ENCODE results near the gene FXYD6. TPM values are rescaled to one million over a fixed set of nuclear protein-coding genes. Genes with fewer than 3 reads are reported as not detected.

FXYD6 gene
- total and polyA plus RNA-seq, 3 donors from 2014 or later, result 186 to 439 (median 191) TPM

DNA sequence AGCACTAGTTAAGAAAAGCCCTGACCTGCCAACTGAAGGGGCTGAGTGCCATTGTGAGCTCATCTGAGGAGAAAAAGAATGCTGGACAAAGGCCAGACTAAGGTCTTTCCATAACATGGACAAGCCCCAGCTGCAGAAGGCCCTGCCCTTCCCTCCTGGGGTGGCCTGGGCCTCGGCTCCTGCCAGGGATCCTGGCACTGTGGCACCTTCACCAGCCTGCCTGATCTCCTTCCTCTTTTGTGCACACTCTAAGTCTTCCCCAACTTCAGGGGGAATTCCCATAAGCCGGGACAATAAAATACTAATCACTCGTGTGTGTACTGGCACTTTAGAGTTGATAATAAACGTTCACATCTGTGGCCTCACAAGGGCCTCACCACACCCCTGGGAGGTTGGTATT, 42.9 kb upstream of the FXYD6 start:
- WGBS, 2 donors, result 50 to 58% methylated on average over 4 of the region's 4 CpGs
- intact Hi-C loops (cut with DNase I; ENCODE audit: low total_unique reads), result no loop called here
- H3K27ac ChIP-seq, result no peak overlapping the region

DNA sequence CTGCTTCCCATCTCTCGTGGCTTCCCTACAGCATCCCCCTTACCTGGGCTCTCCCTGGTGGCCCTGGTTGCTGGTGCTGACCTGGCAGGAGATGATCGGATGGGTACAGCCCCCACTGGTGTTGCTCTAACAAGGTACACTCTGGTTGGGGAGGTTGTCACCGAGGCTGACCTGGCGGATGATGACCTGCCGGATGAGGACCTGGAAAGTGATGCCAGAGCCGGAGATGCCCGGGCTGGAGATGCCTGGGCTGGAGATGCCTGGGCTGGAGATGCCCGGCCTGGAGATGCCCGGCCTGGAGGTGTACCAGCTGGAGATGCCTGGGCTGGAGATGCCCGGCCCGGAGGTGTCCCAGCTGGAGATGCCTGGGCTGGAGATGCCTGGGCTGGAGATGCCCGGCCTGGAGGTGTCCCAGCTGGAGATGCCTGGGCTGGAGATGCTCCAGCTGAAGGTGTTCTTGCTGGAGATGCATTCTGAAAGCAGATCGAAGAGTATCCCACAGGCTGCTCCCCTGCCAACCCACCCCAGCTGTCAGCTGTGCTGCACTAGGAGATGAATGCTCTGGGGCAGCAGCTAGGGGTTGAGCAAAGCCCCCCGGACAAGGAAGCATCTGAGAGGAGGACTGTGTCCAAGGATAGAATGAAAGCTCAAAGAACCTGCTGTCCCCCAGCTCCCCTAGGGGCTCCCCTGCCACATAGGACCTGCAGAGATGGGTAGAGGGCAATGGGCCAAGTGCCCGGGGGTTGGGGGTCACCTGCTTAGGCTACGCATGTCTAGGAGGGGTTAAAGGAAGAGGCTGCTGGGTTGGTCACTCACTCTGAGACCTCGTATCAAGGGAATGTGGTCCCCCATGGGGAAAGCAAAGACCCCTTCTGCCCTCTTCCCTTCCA, 42.2 kb upstream of the FXYD6 start:
- DNase-seq, result no peak
- TF ChIP-seq, protein P1, sequence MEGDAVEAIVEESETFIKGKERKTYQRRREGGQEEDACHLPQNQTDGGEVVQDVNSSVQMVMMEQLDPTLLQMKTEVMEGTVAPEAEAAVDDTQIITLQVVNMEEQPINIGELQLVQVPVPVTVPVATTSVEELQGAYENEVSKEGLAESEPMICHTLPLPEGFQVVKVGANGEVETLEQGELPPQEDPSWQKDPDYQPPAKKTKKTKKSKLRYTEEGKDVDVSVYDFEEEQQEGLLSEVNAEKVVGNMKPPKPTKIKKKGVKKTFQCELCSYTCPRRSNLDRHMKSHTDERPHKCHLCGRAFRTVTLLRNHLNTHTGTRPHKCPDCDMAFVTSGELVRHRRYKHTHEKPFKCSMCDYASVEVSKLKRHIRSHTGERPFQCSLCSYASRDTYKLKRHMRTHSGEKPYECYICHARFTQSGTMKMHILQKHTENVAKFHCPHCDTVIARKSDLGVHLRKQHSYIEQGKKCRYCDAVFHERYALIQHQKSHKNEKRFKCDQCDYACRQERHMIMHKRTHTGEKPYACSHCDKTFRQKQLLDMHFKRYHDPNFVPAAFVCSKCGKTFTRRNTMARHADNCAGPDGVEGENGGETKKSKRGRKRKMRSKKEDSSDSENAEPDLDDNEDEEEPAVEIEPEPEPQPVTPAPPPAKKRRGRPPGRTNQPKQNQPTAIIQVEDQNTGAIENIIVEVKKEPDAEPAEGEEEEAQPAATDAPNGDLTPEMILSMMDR (IDR thresholded peaks at IDR 0.05), result no peak
- TF ChIP-seq POLR2A (IDR thresholded peaks at IDR 0.05), result no peak
- intact Hi-C loops (cut with DNase I; ENCODE audit: low total_unique reads), result no loop called here
- WGBS, 2 donors, result 83 to 92% methylated on average over 9 to 17 of the region's 17 CpGs
- H3K4me1 ChIP-seq, result no peaks in the 10 kb centered on the region
- no peak overlapping the region for H3K27ac ChIP-seq
- no peaks in the 10 kb centered on the region for H3K36me3 ChIP-seq (ENCODE audit: low read depth, missing control alignments)
- H3K27me3 ChIP-seq, result no peaks in the 10 kb centered on the region
- H3K4me3 ChIP-seq, result no peak overlapping the region
- no peaks in the 10 kb centered on the region for H3K9me3 ChIP-seq

More for the DNA sequence above, 42.9 kb upstream of the FXYD6 start:
- no peaks in the 10 kb centered on the region for H3K4me1 ChIP-seq
- H3K4me3 ChIP-seq, result no peak overlapping the region
- no peaks in the 10 kb centered on the region for H3K36me3 ChIP-seq (ENCODE audit: low read depth, missing control alignments)
- H3K9me3 ChIP-seq, result no peaks in the 10 kb centered on the region
- TF ChIP-seq POLR2A (IDR thresholded peaks at IDR 0.05), result no peak
- TF ChIP-seq, protein P1 (IDR thresholded peaks at IDR 0.05), result no peak
- DNase-seq, result no peak
- no peaks in the 10 kb centered on the region for H3K27me3 ChIP-seq

DNA sequence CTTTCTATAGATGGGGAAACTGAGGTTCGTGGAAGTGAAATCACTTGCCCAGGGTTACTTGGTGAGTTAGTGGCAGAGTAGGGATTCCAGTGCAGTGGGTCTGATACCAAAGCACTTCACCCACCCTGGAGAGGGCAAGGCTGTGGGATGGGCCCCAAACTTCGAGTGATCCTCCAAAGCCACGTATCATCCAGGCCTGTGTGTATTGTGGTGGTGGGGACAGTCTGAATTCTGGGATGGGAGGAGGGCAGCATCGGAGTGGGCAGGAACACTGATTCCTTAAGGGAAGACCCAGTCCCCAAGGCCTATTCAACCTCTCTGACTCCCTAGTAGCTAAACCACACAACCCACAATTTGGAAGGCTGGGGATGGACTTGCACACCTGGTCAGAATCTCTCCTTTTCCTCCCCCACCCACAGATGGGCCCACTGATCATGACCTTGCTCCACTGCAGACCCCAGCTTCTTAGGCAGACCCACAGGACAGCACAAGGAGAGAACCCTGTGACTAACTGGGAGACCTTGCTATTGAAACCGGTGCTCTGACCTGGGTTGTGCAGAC, 41.2 kb upstream of the FXYD6 start:
- H3K9me3 ChIP-seq, result no peaks in the 10 kb centered on the region
- 90 to 94% methylated on average over 5 of the region's 5 CpGs for whole genome bisulfite sequencing, 2 donors
- H3K36me3 ChIP-seq (ENCODE audit: low read depth, missing control alignments), result no peaks in the 10 kb centered on the region
- no peak for TF ChIP-seq POLR2A (IDR thresholded peaks at IDR 0.05)
- TF ChIP-seq, protein P1 (IDR thresholded peaks at IDR 0.05), result no peak
- no peak overlapping the region for H3K27ac ChIP-seq
- H3K27me3 ChIP-seq, result no peaks in the 10 kb centered on the region
- no peak overlapping the region for H3K4me3 ChIP-seq
- H3K4me1 ChIP-seq, result no peaks in the 10 kb centered on the region
- no peak for DNase-seq
- intact Hi-C loops (cut with DNase I; ENCODE audit: low total_unique reads), result no loop called here

DNA sequence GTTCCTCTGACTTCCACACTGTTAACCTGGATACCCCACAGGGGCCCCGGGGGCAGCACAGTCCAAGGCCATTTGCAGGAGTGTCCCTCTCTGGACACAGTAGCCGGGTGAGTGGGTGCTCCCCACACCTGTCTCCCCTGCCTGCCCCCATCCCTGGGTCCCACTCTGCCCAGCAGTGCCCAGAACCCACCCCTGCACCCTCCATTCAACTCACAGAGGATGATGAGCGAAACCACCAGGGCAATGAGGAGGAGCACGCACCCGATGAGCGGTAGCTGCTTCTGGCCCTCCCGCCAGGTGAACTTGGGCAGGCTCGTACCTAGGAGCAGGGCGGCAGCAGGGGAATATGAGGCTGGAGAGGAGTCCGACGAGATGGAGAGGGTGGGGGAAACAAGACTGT, 40.5 kb upstream of the FXYD6 start:
- WGBS, 2 donors, result 83 to 89% methylated on average over 11 of the region's 11 CpGs
- no peak for DNase-seq
- no peak for TF ChIP-seq POLR2A (IDR thresholded peaks at IDR 0.05)
- TF ChIP-seq, protein P1 (IDR thresholded peaks at IDR 0.05), result no peak
- Histone ChIP-seq H3K9me3 (no peaks in the 10 kb centered on the region), H3K27me3 (no peaks in the 10 kb centered on the region), H3K27ac (no peak overlapping the region), H3K36me3 (ENCODE audit: low read depth, missing control alignments) (no peaks in the 10 kb centered on the region), H3K4me1 (no peaks in the 10 kb centered on the region), H3K4me3 (no peak overlapping the region)
- intact Hi-C loops (cut with DNase I; ENCODE audit: low total_unique reads), result no loop called here

All from testis (tissue), 3 donors.